Neural cell (in vitro differentiated cells): ENCODE results near the gene AGBL1.

ENCODE experiments used
- EP300 ChIP-seq: fragments of 450-650 bp; conservative IDR thresholded peaks from 2 replicates; pipeline ENCODE4 v1.6.1; 2014; ENCODE audit warnings: antibody characterized with exemption, mild to moderate bottlenecking, moderate library complexity; ENCODE audit not compliant: poor library complexity, severe bottlenecking
- EZH2 ChIP-seq: fragments of 200-600, 300-800 bp; shearing (Covaris generic), sonication (generic); IDR thresholded peaks from 2 replicates; pipeline ENCODE4 v1.6.1; 2014; ENCODE audit warnings: antibody characterized with exemption, low read length, borderline replicate concordance, mild to moderate bottlenecking; ENCODE audit not compliant: insufficient read depth, poor library complexity, severe bottlenecking
- MXI1 ChIP-seq: fragments of 450-650 bp; conservative IDR thresholded peaks from 2 replicates; pipeline ENCODE4 v1.6.1; 2014; ENCODE audit warnings: antibody characterized with exemption, mild to moderate bottlenecking; ENCODE audit not compliant: poor library complexity, severe bottlenecking
- POLR2AphosphoS5 ChIP-seq: IDR thresholded peaks from 2 replicates; pipeline ENCODE4 v1.6.1; 2012
- RAD21 ChIP-seq: fragments of 450-650 bp; conservative IDR thresholded peaks from 2 replicates; pipeline ENCODE4 v1.6.1; 2014; ENCODE audit warnings: antibody characterized with exemption, mild to moderate bottlenecking, moderate library complexity
- SMC3 ChIP-seq: fragments of 450-650 bp; conservative IDR thresholded peaks from 2 replicates; pipeline ENCODE4 v1.6.1; 2014; ENCODE audit warnings: antibody characterized with exemption, mild to moderate bottlenecking, moderate library complexity; ENCODE audit not compliant: poor library complexity
- TAF1 ChIP-seq: IDR thresholded peaks from 2 replicates; pipeline ENCODE4 v1.6.1; 2012; ENCODE audit warnings: low read depth
- TF ChIP-seq, protein P1 (sequence below): fragments of 450-650 bp; IDR thresholded peaks from 2 replicates; pipeline ENCODE4 v1.5.1; 2014; ENCODE audit warnings: antibody characterized with exemption, mild to moderate bottlenecking, moderate library complexity; ENCODE audit not compliant: poor library complexity, severe bottlenecking
- TF ChIP-seq, protein P2 (sequence below): IDR thresholded peaks from 2 replicates; pipeline ENCODE4 v1.6.1; 2012; ENCODE audit warnings: borderline replicate concordance

DNA sequence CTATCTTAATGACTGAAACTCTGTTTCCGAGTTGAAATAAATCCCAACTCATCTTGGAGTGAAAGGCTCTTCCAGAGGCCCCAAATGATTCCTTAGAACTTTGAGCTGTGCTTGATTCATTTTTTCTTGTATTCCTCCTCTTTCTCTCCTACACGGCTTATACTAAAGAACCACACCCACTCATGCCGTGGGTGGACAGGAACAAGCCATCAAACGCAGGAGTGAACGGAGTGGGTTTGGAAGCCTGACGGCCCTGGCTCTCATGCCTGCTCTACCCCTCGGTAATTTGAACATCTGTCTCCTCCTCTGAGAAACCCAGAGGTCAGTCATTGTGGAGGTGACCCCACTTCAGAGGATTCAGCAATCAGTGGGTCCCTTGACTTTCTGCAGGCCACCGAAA, 236.5 kb downstream of the AGBL1 start:
- TF ChIP-seq POLR2AphosphoS5: no peak
- TF ChIP-seq, protein P1, sequence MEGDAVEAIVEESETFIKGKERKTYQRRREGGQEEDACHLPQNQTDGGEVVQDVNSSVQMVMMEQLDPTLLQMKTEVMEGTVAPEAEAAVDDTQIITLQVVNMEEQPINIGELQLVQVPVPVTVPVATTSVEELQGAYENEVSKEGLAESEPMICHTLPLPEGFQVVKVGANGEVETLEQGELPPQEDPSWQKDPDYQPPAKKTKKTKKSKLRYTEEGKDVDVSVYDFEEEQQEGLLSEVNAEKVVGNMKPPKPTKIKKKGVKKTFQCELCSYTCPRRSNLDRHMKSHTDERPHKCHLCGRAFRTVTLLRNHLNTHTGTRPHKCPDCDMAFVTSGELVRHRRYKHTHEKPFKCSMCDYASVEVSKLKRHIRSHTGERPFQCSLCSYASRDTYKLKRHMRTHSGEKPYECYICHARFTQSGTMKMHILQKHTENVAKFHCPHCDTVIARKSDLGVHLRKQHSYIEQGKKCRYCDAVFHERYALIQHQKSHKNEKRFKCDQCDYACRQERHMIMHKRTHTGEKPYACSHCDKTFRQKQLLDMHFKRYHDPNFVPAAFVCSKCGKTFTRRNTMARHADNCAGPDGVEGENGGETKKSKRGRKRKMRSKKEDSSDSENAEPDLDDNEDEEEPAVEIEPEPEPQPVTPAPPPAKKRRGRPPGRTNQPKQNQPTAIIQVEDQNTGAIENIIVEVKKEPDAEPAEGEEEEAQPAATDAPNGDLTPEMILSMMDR: no peak
- TF ChIP-seq, protein P2, sequence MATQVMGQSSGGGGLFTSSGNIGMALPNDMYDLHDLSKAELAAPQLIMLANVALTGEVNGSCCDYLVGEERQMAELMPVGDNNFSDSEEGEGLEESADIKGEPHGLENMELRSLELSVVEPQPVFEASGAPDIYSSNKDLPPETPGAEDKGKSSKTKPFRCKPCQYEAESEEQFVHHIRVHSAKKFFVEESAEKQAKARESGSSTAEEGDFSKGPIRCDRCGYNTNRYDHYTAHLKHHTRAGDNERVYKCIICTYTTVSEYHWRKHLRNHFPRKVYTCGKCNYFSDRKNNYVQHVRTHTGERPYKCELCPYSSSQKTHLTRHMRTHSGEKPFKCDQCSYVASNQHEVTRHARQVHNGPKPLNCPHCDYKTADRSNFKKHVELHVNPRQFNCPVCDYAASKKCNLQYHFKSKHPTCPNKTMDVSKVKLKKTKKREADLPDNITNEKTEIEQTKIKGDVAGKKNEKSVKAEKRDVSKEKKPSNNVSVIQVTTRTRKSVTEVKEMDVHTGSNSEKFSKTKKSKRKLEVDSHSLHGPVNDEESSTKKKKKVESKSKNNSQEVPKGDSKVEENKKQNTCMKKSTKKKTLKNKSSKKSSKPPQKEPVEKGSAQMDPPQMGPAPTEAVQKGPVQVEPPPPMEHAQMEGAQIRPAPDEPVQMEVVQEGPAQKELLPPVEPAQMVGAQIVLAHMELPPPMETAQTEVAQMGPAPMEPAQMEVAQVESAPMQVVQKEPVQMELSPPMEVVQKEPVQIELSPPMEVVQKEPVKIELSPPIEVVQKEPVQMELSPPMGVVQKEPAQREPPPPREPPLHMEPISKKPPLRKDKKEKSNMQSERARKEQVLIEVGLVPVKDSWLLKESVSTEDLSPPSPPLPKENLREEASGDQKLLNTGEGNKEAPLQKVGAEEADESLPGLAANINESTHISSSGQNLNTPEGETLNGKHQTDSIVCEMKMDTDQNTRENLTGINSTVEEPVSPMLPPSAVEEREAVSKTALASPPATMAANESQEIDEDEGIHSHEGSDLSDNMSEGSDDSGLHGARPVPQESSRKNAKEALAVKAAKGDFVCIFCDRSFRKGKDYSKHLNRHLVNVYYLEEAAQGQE: no peak
- no peak for TF ChIP-seq EP300
- no peak for TF ChIP-seq EZH2
- no peak for TF ChIP-seq RAD21
- TF ChIP-seq SMC3: no peak
- TF ChIP-seq TAF1: no peak
- TF ChIP-seq MXI1: no peak
